GM23248 (cell line): ENCODE results near the gene PLCB4.

Source experiments
- EZH2 ChIP-seq: fragments of 200-600 bp; sonication (generic); IDR thresholded peaks from 2 replicates; pipeline ENCODE4 v1.6.1; 2018; ENCODE audit warnings: antibody characterized with exemption, mild to moderate bottlenecking; ENCODE audit not compliant: insufficient read depth, poor library complexity, severe bottlenecking
- EZH2phosphoT487 ChIP-seq: fragments of 200-600 bp; sonication (generic); IDR thresholded peaks from 2 replicates; pipeline ENCODE4 v1.6.1; 2018; ENCODE audit warnings: antibody characterized with exemption, moderate library complexity, mild to moderate bottlenecking, low read depth; ENCODE audit not compliant: insufficient read depth

DNA sequence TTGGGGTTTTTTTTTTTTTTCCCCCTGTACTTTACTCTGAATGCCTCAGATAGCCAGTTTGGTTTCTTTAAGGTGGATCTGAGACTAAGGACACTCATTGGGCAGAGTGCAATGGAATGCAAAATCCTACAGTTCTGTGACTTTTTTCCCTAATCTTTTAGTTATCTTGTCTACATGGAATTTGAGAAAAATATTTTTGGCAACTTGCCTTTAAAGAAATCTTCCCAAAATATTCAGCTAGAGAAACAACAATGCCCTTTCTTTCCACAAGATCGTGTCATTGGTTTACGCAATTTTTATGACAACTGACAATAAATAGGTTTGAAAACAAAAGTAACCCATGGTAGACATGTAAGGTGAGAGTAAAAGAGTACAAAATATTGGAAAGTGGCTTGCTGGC, 273.8 kb downstream of the PLCB4 start:
- no peak for TF ChIP-seq EZH2phosphoT487
- no peak for TF ChIP-seq EZH2
